ENCODE data around the gene C10orf67.

The C10orf67 gene

DNA sequence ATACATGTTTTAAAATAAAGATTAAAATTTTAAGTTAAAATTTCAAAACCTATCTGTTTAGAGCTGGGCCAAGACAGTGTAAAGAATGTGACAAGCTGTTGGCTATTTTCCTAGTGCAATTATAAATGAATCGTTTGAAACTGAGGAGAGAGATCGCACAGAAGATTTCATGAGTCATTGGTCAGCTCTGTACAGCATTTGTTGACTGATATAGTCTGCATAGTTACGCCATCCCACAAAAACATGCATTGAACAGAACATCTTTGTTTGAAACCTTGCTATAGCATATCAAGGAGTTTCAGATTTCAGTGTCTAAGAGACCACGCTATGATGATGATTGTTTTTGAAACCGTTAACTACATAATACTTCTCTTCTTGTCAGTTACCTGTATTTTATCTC is 1.3 kb upstream of the C10orf67 start:
- H3K36me3 ChIP-seq (ENCODE audit: low read length), result no peaks in the 10 kb centered on the region
- H3F3A ChIP-seq (ENCODE audit: insufficient read depth), result no peaks in the 10 kb centered on the region
- H4K20me1 ChIP-seq (ENCODE audit: low read depth, low read length), result no peaks in the 10 kb centered on the region
- no peak overlapping the region for H3K9ac ChIP-seq (ENCODE audit: low read length)
- no peaks in the 10 kb centered on the region for H3K79me2 ChIP-seq (ENCODE audit: insufficient read depth, low read length)
- TF ChIP-seq, protein P1, sequence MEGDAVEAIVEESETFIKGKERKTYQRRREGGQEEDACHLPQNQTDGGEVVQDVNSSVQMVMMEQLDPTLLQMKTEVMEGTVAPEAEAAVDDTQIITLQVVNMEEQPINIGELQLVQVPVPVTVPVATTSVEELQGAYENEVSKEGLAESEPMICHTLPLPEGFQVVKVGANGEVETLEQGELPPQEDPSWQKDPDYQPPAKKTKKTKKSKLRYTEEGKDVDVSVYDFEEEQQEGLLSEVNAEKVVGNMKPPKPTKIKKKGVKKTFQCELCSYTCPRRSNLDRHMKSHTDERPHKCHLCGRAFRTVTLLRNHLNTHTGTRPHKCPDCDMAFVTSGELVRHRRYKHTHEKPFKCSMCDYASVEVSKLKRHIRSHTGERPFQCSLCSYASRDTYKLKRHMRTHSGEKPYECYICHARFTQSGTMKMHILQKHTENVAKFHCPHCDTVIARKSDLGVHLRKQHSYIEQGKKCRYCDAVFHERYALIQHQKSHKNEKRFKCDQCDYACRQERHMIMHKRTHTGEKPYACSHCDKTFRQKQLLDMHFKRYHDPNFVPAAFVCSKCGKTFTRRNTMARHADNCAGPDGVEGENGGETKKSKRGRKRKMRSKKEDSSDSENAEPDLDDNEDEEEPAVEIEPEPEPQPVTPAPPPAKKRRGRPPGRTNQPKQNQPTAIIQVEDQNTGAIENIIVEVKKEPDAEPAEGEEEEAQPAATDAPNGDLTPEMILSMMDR (IDR thresholded peaks at IDR 0.05; ENCODE audit: insufficient read depth, low read length, poor library complexity, severe bottlenecking), result no peak
- no peak for TF ChIP-seq EZH2phosphoT487 (conservative IDR thresholded peaks at IDR 0.05; ENCODE audit: low read length)
- H3K27me3 ChIP-seq (ENCODE audit: low read length), result no peaks in the 10 kb centered on the region
- H2AFZ ChIP-seq (ENCODE audit: low read depth, low read length, severe bottlenecking), result no peak overlapping the region
- H3K9me3 ChIP-seq (ENCODE audit: insufficient read depth, low read length), result no peaks in the 10 kb centered on the region
- no peak overlapping the region for H3K4me3 ChIP-seq (ENCODE audit: insufficient read depth, low read length, poor library complexity, severe bottlenecking)
- no peaks in the 10 kb centered on the region for H3K9me2 ChIP-seq (replicated peaks; ENCODE audit: insufficient read depth, low read length)
- no peak overlapping the region for H3K4me2 ChIP-seq (ENCODE audit: low read depth, low read length, poor library complexity, severe bottlenecking)
- H3K27ac ChIP-seq (ENCODE audit: low read depth, low read length), result no peak overlapping the region

DNA sequence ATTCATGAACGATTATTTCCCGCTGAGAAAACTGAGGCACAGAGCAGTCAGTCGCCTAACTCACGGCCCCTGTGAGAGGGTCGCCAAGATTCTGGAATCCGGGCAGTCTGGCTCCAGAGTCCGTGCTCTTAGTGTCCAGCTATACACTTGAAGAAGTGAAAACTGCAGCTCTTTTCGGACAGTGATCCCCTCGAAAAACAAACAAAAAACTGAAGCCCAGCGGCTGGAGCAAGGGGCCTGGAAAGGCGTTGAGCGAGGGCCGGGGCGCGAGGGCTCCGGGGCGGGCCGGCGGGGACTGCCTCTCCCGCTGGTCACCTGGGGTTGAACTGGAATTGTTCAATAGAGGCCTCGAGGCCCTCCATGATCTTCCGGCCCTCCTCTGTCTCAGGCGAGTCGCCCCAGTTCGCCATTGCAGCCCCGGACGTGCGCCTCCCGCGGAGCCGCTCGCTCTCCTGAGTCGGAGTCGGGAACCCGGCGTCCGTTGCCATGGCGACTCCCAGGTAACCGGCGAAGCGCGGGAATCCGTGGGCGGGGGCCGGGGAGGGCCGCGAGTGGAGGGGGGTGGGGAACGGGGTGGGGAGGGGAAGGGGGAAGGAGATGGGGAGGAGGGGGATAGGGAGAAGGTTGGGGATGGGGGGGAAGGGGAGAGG is 881 bp downstream of the C10orf67 start:
- Histone ChIP-seq H3K27me3 (ENCODE audit: low read length) (no peaks in the 10 kb centered on the region), H2AFZ (ENCODE audit: low read depth, low read length, severe bottlenecking) (no peak overlapping the region), H4K20me1 (ENCODE audit: low read depth, low read length) (no peaks in the 10 kb centered on the region), H3F3A (ENCODE audit: insufficient read depth) (no peaks in the 10 kb centered on the region), H3K27ac (ENCODE audit: low read depth, low read length) (no peak overlapping the region), H3K9me3 (ENCODE audit: insufficient read depth, low read length) (no peaks in the 10 kb centered on the region), H3K9ac (ENCODE audit: low read length) (no peak overlapping the region), H3K36me3 (ENCODE audit: low read length) (no peaks in the 10 kb centered on the region), H3K79me2 (ENCODE audit: insufficient read depth, low read length) (no peaks in the 10 kb centered on the region), H3K4me2 (ENCODE audit: low read depth, low read length, poor library complexity, severe bottlenecking) (no peak overlapping the region), H3K4me3 (ENCODE audit: insufficient read depth, low read length, poor library complexity, severe bottlenecking) (no peak overlapping the region), H3K9me2 (replicated peaks; ENCODE audit: insufficient read depth, low read length) (no peaks in the 10 kb centered on the region)
- TF ChIP-seq EZH2phosphoT487 (conservative IDR thresholded peaks at IDR 0.05; ENCODE audit: low read length), result no peak
- TF ChIP-seq, protein P1 (IDR thresholded peaks at IDR 0.05; ENCODE audit: insufficient read depth, low read length, poor library complexity, severe bottlenecking), result no peak

DNA sequence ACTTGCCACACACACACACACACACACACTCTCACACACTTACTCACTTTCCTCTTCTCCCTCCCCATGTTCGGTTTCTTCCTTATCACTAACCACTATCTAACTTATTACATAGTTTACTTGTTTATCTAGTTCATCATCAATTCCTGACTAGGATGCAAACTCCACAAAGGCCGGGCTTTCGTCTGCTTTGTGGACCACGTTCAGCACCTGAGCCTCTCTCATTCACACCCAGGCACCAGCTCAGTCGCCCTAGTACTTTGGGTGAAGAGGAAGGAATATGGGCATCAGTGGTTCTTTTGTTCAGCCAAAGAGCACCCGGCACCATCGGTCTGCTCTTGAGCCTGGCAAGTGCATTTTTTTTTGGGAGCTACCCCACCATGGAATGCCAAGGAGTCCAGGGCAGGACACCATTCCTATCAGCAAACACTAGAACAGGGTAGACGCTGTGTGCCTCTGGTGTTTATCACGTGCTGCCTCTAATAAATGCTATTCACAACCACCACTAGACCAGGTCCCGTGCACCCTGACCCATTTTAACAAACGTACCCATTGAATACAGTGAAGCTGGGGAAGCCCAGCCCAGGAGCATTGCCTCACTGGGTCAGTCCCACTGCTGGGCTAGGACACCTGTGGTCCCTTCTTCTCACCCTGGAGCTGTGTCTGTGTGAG is 2.2 kb downstream of the C10orf67 start:
- H3K27me3 ChIP-seq (ENCODE audit: low read length), result no peaks in the 10 kb centered on the region
- no peak overlapping the region for H3K4me2 ChIP-seq (ENCODE audit: low read depth, low read length, poor library complexity, severe bottlenecking)
- H3K27ac ChIP-seq (ENCODE audit: low read depth, low read length), result no peak overlapping the region
- H3K4me3 ChIP-seq (ENCODE audit: insufficient read depth, low read length, poor library complexity, severe bottlenecking), result no peak overlapping the region
- no peak overlapping the region for H3K9ac ChIP-seq (ENCODE audit: low read length)
- no peaks in the 10 kb centered on the region for H3K9me3 ChIP-seq (ENCODE audit: insufficient read depth, low read length)
- H4K20me1 ChIP-seq (ENCODE audit: low read depth, low read length), result no peaks in the 10 kb centered on the region
- no peaks in the 10 kb centered on the region for H3K79me2 ChIP-seq (ENCODE audit: insufficient read depth, low read length)
- TF ChIP-seq EZH2phosphoT487 (conservative IDR thresholded peaks at IDR 0.05; ENCODE audit: low read length), result no peak
- TF ChIP-seq, protein P1 (IDR thresholded peaks at IDR 0.05; ENCODE audit: insufficient read depth, low read length, poor library complexity, severe bottlenecking), result no peak
- H3F3A ChIP-seq (ENCODE audit: insufficient read depth), result no peaks in the 10 kb centered on the region
- no peaks in the 10 kb centered on the region for H3K9me2 ChIP-seq (replicated peaks; ENCODE audit: insufficient read depth, low read length)
- H3K36me3 ChIP-seq (ENCODE audit: low read length), result no peaks in the 10 kb centered on the region
- H2AFZ ChIP-seq (ENCODE audit: low read depth, low read length, severe bottlenecking), result no peak overlapping the region
